NCI-H446 (cell line): Measurements from ENCODE around the gene MTG1.
"Not testable (repeated sequence)": the region's sequence is repeated elsewhere in the genome, so short reads cannot be mapped to it uniquely, and the experiment has no call there.

ENCODE experiments used
- DNase-seq, 2 experiments: peaks; one replicate each; lab custom pipeline; 2025; lab: John Stamatoyannopoulos, UW

Gene MTG1

DNA sequence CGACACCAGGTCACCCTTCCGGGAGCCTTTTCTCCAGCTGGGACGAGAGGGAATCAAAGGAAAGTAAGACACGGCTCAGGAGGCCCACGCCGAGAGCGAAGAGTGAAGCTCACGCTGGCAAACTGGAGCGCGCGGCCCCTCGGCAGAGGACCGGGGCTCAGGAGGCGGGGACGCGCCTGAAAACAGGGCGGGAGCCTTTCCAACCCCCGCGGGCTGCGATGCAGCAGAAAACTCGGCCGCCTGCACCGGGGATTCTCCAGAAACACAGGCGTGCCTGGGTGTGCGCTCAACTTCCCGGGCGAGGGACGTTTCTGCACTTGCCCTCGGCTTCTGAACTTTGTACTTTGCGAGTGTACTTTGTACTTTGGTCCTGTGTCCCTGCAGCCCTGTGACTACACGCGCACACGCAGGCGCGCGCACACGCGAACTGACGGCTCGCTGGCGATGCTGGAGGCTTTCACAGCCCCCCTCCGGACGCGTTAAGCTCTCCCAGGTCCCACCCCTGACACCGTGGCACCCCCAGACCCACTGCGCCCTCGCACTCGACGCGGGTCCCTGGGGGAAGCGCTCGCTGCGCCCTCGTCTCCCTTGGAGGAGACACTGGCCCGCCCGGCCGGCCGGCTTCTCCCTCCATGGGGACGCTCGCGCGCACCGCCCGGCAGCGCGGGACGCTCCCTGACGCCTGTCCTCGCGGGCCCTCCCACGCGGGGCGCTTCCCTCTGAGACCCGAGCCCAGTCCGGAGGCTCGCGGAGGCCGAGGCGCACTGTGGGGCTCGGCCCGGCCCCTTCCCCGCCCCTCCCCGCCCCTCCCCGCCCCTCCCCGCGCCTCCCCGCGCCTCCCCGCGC, 15.5 kb upstream of the MTG1 start:
- peak in 1 of 2 experiments; percentile 30 for DNase-seq

DNA sequence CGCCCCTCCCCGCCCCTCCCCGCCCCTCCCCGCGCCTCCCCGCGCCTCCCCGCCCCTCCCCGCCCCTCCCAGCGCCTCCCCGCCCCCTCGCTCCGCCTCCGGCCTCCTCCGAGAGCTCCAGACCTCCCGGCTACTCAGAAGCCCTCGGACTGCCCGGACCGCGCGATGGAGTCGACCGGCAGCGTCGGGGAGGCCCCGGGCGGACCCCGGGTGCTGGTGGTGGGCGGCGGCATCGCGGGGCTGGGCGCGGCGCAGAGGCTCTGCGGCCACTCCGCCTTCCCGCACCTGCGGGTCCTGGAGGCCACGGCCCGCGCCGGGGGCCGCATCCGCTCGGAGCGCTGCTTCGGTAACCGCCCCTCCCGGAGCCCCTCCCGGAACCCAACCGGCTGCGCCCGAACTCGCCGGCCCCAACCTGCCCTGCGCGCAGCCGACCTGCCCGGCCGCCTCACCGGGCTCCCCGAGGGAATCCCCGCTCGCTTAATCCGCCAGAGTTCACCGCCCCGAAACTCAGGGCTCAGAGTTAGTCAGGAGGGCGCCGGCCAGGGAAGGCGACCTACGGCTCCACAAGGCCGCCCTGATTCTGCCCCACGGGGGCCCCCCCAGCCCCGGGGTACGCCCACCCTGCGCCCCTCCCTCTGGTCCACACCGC, 14.7 kb upstream of the MTG1 start, which contains the start of gene PAOX:
PAOX (plus strand) TSS at position 111 of the 649 bp plus-strand sequence; CDS start at position 166, 55 bp downstream.
- DNase-seq, result peak in 1 of 2 experiments; percentile 24

DNA sequence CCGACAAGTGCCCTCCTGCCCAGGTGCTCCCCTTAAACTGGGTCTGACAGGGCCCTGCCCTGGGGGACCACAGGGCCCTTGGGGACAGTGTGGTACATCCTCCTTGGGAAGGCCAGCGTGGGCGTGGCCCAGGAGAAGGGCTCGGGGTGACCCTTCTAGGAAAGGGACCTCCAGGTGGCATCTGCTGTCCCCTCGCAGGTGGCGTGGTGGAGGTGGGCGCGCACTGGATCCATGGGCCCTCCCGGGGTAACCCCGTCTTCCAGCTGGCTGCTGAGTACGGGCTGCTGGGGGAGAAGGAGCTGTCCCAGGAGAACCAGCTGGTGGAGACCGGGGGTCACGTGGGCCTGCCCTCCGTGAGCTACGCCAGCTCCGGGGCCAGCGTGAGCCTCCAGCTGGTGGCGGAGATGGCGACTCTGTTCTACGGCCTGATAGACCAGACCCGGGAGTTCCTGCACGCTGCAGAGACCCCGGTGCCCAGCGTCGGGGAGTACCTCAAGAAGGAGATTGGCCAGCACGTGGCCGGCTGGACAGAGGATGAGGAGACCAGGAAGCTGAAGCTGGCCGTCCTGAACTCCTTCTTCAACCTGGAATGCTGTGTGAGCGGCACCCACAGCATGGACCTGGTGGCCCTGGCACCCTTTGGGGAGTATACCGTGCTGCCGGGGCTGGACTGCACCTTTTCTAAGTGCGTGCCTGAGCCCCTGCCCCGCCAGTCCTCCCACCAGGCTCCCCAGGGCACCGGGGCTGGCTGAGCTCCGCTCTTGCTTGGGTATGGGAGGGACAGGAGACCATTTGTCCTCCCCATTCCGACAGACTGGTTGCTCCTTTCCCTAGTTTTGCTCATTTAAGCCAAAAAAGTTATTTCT, 13.9 kb upstream of the MTG1 start:
- DNase-seq, result no peak

DNA sequence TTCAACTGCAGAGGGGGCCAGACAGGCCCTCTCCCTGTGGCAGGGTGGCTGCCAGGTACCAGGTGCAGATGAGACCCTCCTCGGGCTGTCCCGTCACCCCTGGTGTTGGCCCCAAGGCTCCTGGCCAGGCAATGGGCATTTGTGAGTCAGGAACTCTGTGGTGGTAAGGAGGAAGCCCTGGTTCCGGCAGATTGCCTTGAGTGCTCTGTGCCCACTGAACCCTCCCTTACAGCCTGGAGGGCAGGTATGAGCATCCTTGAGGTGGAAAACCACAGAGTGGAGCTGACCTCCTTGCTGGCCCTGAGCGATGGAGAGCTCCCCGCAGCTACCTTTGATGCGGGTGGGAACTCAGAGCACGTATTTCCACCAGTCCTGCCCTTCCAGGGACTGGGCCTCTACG, 12.9 kb upstream of the MTG1 start:
- no peak for DNase-seq

DNA sequence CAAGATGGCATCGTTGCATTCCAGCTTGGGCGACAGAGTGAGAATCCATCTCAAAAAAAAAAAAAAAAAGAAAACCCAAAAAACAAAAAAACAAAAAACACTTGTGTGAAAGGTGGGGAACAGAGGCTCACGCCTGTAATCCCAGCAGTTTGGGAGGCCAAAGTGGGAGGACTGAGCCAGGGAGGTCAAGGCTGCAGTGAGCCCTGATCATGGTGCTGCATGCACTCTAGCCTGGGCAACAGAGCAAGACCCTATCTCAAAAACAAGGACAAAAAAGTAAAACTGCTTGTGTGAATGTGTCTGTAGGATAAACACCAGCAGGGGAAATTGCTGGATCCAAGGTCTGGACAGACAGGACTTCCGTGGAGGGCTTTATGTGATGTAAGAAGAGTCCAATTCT, 10.4 kb upstream of the MTG1 start:
- DNase-seq, result no peak

DNA sequence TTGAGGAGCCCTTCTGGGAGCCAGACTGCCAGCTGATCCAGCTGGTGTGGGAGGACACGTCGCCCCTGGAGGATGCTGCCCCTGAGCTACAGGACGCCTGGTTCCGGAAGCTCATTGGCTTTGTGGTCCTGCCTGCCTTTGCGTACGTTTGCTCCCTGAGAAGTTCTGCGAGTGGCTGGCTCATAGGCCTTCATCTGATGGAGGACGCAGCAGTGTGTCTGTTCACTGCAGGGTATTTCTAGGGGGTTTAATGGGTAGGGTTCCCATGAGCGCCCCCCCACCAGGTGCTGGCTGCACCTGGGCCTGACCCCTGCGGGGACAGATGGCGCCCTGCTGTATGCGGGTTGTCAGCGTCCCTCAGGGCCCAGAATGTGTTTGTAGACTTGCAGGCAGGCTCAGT, 9.9 kb upstream of the MTG1 start:
- no peak for DNase-seq

DNA sequence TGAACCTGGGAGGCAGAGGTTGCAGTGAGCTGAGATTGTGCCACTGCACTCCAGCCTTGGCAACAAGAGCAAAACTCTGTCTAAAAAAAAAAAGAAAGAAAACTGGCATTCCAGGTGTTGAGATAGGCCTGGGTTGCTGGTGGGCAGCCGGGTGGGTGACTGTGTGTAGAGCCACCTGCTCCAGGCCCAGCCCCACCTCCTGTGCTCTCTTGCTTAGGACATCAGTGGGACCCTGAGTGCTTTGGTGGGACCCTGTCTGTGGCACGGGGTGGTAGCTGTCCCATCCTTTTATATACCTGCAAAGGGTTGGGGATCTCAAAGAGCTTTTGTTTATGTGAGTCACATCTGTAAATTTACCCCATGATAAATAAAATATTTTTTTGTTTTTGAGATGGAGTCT, 8.7 kb upstream of the MTG1 start:
- DNase-seq, result no peak

DNA sequence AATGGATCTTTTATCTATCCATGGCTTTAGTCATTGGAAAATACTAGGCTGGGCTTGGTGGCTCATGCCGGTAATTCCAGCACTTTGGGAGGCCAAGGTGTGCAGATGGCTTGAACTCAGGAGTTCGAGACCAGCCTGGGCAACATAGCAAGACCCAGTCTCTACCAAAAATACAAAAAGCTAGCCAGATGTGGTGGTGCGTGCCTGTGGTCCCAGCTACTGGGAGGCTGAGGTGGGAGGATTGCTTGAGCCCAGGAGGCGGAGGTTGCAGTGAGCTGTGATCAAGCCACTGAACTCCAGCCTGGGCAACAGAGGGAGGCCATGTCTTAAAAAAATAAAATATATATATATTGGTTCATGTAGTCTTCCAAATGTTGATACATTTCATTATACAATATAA, 7.0 kb upstream of the MTG1 start:
- DNase-seq, result not testable (repeated sequence)

DNA sequence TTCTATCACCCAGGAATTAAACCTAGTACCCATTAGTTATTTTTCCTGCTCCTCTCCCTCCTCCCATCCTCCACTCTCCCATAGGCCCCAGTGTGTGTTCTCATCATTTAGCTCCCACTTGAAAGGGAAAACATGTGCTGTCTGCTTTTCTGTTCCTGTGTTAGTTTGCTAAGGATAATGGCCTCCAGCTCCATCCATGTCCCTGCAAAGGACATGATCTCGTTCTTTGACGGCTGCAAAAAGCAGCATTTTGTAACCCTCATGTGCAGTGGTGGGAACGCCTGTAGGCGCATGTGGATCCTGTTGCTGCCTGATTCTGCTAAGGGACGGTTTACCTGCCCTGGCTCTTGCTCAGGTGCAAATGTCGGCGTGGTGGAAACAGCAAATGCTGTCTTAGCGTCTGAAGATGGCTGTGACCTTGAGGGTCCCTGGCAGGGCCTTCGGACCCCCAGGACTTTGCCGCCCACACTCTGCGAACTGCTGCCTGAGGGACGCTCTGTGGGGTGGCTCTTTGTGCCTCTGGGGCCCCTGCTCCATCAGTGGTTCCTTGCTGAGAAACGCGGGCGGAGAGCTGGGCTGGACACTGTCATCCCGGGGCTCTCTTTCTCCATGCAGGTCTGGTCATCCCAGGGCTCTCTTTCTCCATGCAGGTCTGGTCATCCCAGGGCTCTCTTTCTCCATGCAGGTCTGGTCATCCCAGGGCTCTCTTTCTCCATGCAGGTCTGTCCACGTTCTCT, 5.6 kb upstream of the MTG1 start:
- no peak for DNase-seq

DNA sequence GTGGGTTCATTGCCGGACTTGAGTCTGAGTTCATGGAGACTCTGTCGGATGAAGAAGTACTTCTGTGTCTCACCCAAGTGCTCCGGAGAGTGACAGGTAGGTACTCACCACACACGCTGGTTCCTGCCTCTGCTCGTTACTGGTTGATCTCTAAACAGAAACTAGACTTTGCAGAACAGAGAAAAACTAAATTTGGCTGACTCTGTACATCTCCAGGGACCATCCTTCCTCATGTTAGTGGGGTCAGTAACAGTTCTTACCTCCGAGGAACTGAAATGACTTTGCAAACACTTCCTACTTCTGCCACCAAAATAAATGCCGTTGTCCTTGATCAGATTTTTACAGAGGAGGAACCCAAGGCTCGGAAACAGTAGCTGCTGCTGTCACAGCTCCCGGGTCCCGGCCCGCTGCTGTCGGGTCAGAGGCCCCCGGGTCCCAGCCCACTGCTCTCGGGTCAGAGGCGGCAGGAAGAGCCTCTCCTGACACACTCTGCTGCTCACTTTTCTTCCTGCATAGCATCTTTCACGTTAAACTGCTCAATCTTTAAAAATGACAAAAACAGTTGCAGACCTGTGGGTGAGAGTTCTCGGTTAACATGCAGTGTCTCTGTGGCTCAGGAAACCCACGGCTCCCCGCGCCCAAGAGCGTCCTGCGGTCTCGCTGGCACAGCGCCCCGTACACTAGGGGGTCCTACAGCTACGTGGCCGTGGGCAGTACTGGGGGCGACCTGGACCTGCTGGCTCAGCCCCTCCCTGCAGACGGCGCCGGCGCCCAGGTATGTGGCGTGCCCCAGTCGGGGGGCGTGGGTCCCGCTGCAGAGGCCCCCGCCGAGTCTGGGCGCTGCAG, 4.8 kb upstream of the MTG1 start:
- no peak for DNase-seq

DNA sequence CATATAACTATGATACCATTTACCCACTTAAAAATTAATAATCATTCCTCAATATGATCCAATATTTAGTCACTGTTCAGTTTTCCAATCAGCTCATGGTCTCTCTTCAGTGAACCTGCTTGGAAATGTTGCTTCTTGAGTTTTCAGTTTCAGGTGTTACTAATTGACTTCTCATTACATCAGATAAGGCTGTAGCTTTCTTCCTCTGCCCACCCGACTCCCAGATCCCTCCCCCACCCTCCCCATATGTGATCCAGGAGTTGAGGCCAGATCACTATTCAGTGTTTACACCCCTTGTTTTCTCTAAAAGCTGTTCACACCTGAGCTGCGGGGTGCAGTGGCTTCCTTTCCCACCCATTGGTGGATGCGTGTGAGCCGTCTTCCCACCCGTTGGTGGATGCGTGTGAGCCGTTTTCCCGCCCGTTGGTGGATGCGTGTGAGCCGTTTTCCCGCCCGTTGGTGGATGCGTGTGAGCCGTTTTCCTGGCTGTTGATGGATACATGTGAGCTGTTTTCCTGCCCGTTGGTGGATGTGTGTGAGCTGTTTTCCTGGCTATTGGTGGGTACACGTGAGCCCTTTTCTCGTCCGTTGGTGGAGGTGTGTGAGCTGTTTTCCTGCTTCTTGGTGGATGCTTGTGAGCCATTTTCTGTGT, 3.2 kb upstream of the MTG1 start:
- no peak for DNase-seq

DNA sequence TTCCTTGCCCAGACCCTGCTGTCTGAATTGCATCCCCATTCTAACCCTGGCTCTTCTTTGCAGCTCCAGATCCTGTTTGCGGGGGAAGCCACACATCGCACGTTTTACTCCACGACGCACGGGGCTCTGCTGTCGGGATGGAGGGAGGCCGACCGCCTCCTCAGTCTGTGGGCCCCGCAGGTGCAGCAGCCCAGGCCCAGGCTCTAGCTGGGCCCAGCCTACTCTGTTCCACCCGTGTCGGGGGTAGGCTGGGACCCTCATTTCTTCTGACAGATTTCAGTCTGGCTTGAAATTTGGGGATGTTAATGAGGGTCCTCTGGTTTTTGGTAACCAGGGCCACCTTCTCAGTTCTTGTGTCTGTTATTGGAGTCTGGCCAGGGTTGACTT, 2.7 kb upstream of the MTG1 start:
- DNase-seq, result no peak

DNA sequence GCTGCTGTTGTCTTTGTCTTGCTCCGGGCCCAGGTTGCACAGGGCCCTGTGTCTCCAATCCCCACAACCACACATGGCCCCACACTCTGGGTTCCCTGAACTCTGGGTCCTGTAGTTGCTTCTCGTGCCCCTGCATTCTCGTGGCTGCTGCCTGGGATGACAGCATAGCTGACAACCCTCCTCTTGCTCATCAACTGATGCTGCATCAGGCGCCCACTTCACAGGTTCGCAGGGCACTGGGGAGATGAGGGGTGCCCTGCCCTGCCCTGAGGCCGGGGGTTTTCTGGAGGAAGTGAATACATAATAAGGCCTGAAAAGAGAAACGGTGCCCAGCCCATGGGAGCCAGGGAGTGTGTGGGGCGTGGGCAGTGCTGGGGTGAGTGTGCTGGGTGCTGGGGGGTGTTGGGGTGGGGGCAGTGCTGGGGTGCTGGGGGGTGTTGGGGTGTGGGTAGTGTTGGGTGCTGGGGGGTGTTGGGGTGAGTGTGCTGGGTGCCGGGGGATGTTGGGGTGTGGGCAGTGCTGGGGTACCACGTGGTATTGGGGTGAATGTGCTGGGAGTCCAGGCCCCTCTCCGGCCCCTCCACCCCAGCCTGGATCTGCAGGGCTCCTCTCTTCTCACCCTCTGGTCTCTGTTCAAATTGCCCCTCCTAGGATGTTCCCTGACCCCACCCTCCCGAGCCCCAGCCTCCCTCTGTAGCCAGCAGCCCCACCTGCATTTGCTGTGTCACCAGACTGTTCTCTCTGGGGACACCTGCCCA, 2.0 kb upstream of the MTG1 start:
- DNase-seq, result no peak

DNA sequence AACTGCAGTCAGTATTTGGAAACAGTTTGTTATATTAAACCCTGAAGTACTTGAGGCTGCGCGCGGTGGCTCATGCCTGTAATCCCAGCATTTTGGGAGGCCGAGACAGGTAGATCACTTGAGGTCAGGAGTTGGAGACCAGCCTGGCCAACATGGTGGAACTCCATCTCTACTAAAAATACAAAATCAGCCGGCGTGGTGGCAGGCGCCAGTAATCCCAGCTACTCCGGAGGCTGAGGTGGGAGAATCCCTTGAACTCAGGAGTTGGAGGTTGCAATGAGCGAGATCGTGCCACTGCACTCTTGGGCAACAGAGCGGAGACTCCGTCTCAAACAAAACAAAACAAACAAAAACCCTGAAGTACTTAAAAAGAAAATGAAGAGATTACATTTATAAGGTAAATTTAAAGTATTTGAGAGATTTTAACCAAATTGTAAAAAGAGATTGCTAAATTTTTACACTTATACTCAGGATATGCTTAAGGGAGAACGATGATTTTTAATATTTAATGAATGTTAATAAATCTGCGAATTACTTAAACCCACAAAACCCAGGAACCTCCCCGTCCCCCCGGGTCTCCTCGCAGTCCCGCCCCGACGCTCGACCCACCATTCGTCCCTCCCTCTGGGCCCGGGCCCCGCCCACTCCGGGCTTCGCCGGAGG, 425 bp upstream of the MTG1 start:
- peak in 1 of 2 experiments; percentile 63 for DNase-seq

DNA sequence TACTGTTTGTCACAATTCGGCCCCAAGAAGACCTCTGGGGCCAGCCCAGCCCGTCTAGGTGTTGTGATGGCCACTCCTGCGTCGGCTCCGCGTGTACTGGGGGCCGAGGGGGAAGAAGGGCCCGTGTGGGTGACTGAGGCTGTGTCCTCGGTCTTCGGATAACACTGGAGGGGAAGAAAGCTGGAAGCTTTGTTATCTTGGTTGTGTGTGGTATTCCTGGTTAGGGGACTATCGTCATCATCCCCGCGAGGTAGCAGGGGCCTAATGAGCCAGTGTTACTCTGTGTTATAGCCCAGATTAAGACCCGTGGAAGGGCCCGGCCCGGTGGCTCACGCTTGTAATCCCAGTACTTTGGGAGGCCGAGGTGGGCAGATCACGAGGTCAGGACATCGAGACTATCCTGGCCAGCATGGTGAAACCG, 854 bp downstream of the MTG1 start:
- DNase-seq, result no peak

DNA sequence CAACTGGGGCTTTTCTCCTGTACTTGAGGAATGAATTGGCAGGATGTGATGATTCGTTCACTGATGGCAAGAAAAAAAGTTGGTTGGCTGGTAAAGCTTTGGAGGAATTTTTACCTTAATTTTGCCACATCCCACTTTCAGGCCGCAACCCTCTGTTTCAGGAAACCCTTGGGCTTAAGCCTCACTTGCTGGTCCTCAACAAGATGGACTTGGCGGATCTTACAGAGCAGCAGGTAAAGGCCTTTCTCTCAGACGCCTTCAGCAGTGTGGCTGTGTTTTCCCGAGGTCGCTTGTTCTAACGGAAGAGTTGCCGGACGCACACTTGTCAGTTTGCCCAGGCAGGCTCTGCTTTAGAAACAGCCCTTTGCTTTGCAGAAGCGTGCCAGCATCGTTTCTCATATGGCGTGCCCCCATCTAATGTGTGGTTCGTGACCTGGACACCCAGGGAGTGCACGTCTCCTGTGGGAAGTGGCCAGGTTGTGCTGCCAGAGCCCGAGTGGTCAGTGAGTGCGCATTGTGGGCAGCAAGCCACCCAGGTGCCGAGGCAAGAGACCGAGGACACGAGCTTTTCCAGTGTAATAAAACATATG, 2.2 kb downstream of the MTG1 start:
- no peak for DNase-seq

DNA sequence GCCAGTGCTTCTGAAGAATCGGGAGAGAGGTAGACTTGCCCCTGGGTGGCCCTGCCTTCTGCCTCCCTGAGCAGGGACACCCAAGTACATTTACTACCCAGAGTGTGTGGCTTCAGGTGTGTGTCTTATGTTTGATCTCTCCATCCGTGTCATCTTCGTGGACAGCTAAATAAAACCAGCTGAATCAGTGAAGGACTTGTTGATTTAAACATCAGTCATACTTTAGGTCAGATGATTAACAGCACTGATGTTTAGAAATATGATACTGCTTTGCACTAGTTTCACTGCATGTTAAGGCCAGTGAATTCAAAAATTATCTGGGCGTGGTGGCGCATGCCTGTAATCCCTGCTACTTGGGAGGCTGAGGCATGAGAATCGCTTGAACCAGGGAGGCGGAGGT, 4.0 kb downstream of the MTG1 start:
- DNase-seq, result no peak

DNA sequence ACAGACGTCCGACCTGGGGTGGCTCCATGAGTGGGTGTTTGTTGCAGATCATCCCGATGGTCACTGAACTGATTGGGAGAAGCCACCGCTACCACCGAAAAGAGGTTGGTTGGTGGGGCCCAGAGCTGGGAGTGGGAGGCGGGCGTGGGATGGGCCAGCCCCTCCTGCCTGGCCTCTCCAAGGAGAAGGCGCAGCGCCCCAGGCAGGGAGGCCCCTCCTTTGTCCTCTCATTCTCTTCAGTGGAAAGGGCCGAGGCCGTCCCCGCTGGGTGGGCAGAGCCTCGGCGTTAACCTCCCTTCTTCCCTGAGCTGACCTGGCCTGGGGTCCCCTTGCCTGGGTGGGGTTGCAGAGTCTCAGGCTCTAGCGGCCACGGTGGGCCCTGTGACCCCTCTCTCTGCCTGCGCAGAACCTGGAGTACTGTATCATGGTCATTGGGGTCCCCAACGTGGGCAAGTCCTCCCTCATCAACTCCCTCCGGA, 5.2 kb downstream of the MTG1 start:
- DNase-seq, result no peak
